CD4-positive, alpha-beta T cell treated with Interferon gamma for 1 hour (primary cell): Measurements from ENCODE around the gene EGFL7.

Experiments
- DNase-seq: peaks from one replicate; pipeline ENCODE4 v3.0.0-alpha.2; 2020

EGFL7 gene

GRCh38 chr9:136662656-136663581, at the start of gene EGFL7:
EGFL7 (plus strand) TSS chr9:136662916; CDS start chr9:136668283, 5,367 bp downstream.
- no peak for DNase-seq

GRCh38 chr9:136613824-136614371, 48.8 kb upstream of the EGFL7 start:
- DNase-seq: no peak

- DNase-seq: no peak
Measured at GRCh38 chr9:136614372-136614922, 48.3 kb upstream of the EGFL7 start.

- no peak for DNase-seq
Measured at GRCh38 chr9:136614967-136615623, 47.6 kb upstream of the EGFL7 start.

GRCh38 chr9:136615631-136616306, 46.9 kb upstream of the EGFL7 start:
- DNase-seq: peak; percentile 37

GRCh38 chr9:136616307-136616635, 46.4 kb upstream of the EGFL7 start:
- no peak for DNase-seq

DNA sequence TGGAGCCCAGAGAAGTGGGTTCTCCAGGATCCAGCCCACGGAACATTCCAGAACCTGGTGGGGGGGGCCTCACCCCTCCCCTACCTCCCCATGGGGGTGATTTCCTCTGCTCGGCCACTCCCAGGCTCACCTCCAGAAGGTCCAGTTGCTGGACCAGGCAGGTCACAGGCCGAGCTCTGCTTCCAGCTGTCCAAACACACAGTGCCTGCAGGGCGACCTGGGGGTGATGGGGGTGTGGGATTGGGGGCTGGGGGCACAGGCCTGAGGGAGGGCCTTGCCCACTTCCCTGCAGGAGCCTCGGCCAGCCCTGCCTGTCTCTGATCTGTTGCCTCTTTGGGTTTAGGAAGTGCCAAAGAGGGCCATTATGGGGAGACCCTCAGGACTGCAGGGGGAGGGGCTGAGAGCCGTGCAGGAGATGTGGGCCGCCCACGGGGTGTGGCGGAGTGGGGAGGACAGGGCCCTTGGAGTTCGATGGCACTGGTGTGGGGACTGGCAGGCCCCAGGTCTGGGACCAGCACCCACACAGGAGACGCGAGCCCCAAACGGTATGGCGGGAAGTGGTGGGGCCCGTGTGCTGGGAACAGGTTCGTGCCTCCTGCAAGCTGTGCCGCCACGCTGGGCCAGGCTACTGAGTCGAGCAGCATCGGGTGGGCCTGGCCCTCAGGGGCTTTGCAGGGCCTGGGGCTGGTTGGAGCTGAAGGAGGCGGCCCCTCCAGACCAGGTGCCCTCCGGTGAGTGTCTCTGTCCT, 45.6 kb upstream of the EGFL7 start:
- DNase-seq: no peak

DNA sequence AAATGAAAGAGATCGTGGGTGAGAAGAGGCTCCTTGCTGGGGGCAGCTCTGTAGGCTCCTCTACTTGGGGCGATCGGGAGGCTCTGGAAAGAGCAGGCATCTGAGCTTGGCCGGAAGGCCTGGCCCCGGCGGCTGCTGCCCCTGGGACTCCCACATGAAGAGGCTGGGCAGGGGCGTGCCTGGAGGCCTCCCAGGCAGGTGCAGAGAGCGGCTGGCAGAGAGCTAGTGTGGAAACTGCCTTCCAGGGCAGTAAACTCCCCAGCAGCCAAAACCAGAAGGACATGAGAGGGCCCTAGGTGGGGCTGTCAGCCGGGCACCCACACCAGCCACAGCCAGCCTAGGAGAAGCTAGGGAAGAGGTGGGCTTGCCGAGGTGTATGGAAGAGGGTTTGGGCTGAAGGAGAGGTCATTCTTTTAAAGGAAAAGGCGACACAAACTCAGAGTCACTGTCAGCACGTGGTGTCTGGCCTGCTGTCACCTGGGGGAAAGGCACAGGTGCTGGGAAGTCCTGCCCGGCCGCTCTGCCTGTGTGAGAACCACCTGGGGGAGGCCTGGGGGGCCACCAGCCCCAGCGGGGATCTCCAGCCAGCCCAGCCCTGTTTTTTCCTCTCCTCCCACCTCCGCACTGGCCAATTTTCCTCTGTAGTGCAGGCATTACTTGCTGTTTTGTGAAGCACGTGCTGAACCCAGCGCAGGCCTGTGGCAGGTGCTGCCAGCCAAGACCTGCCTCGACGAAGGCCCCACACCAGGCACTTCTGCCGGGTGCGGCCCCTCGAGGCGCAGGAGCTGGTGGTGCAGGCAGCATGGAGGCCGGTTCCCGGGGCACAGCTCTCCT, 44.8 kb upstream of the EGFL7 start:
- no peak for DNase-seq

DNA sequence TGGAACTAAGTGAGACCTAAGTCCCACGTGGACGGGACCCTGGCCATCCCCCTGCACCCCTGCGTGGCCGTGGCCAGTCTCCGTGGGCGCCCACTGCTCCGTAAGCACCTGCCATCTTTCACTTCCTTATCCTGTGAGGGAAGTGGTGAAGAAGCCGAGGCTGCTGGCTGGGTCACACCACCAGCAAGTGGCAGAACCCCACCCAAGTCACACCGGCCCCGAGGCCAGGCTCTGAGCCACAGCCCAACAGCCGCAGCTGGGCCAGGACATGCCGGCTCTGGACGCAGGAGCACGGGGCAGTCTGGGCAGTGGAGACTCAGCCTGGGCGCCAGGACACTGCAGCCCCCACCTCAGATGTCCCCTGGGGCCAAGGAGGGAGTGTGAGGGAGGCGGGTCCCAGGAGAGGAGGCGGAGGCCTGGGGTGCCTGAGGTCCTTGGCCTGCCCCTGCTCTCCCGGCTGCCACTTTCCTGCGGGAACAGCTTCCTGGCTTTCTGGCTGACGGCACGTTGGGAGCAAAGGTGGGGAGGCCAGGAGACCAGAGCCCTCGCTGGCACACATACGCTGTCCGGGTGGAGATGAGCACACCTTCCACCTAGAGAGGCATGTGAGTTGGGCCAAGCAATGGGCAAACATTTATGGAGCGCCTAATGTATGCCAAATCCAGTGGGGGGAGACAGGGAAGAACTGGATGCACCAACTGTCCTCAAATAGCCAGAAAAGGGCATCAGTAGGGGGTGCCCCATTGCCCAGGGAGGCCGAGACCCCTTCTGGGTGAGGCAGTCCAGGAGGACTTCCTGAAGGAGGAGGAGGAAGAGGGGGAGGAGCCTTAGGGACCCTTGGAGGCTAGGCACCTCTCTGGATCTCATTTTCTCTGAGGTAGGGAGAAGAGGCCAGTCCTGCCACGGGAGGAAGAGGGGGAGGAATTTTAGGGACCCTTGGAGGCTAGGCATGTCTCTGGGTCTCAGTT, 43.9 kb upstream of the EGFL7 start:
- peak; percentile 67 for DNase-seq

- peak; percentile 64 for DNase-seq
Measured at GRCh38 chr9:136619742-136620440, 42.8 kb upstream of the EGFL7 start.

GRCh38 chr9:136620441-136621018, 42.2 kb upstream of the EGFL7 start:
- no peak for DNase-seq

GRCh38 chr9:136621019-136621733, 41.5 kb upstream of the EGFL7 start:
- DNase-seq: no peak

GRCh38 chr9:136621734-136622093, 41.0 kb upstream of the EGFL7 start:
- DNase-seq: no peak

DNA sequence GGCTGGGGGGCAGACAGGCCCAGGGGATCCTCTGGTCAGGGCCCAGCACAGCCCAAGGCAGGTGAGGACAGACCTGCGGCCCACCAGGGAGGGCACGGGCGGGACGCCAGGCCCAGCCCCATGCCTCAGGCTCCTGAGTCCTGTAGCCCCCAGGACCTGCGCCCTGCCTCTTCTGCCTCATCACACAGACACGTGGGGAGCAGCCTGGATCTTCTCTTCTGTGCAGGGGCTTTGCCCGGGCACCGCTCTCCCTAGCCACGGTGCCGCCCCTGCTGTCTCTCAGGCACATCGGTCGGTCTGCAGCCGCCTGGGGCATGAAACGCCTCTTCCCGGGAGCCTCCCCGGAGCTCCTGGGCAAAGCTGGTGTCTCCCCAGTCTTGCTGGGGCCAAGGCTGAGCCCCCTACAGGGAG, 40.2 kb upstream of the EGFL7 start:
- DNase-seq: no peak

GRCh38 chr9:136623016-136623841, 39.5 kb upstream of the EGFL7 start:
- no peak for DNase-seq

- DNase-seq: no peak
Measured at GRCh38 chr9:136623842-136624183, 38.9 kb upstream of the EGFL7 start.

DNA sequence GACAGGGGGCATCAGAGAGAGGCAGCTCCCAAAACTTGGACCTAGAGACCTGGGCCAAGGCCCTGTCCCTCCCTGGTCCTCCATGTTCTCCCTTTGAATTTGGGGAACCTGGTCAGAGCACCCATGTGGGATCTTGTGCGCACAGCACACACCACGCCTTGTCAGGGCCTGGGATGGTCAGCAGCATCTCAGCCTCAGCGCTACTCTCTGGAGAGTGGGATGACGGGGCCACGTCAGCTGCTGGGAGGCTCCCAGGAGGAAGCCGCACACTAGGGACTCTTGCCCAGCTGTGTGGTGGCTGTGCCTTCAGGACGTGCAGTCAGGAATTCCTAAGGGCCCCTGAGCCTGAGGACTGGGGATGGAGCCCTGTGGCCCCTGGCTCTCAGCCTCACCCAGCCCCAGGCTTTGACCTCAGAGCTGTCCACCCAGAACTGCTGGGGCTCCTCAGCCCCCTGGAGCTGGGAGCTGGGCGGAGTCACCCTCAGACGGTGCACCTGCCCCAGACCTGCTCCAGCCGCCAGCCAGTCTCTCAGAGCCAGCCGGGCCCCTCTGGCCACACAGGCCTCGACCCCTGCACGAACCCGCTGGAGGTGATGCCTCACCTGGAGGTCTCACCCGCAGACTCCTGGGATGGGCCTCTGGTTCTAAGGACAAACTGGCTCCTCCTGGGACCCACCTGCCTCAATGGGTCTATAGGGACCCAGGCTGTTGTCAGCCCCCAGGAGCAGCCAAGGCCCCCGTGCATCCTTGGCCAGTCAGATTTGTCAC, 38.3 kb upstream of the EGFL7 start:
- DNase-seq: no peak
